Esophagus squamous epithelium (tissue), 4 donors: ENCODE results near the gene HDHD5.

Experiments used
- CTCF ChIP-seq, 6 experiments: fragments of 450-650 bp in 4 of 6; fragments of 200-600 bp in 2 of 6; sonication (generic) in 2 of 6; IDR thresholded peaks; one replicate each; pipeline ENCODE4 v1.5.1; 2016 to 2019; ENCODE audit warnings: antibody characterized with exemption in 6 of 6, mild to moderate bottlenecking in 4 of 6, moderate library complexity in 4 of 6
- POLR2A ChIP-seq, 4 donors: fragments of 450-650 bp; IDR thresholded peaks; one replicate each; pipeline ENCODE4 v1.6.1; 2017; ENCODE audit warnings: antibody characterized with exemption in 4 of 4, mild to moderate bottlenecking in 4 of 4, moderate library complexity in 3 of 4

- TF ChIP-seq POLR2A (IDR thresholded peaks at IDR 0.05) (no peak), CTCF (IDR thresholded peaks at IDR 0.05) (no peak)
Measured at GRCh38 chr22:17157714-17158113, 1.4 kb downstream of the HDHD5 start.
